HG03571 (cell line): Measurements from ENCODE around the gene SMC4.
"Not testable (repeated sequence)": the region's sequence is repeated elsewhere in the genome, so short reads cannot be mapped to it uniquely, and the experiment has no call there.

Experiments used
- ATAC-seq: cut with Tn5 transposase; IDR thresholded peaks from one replicate; pipeline ENCODE4 v1.9.1; 2021; ENCODE audit not compliant: unreplicated experiment

The SMC4 gene

DNA sequence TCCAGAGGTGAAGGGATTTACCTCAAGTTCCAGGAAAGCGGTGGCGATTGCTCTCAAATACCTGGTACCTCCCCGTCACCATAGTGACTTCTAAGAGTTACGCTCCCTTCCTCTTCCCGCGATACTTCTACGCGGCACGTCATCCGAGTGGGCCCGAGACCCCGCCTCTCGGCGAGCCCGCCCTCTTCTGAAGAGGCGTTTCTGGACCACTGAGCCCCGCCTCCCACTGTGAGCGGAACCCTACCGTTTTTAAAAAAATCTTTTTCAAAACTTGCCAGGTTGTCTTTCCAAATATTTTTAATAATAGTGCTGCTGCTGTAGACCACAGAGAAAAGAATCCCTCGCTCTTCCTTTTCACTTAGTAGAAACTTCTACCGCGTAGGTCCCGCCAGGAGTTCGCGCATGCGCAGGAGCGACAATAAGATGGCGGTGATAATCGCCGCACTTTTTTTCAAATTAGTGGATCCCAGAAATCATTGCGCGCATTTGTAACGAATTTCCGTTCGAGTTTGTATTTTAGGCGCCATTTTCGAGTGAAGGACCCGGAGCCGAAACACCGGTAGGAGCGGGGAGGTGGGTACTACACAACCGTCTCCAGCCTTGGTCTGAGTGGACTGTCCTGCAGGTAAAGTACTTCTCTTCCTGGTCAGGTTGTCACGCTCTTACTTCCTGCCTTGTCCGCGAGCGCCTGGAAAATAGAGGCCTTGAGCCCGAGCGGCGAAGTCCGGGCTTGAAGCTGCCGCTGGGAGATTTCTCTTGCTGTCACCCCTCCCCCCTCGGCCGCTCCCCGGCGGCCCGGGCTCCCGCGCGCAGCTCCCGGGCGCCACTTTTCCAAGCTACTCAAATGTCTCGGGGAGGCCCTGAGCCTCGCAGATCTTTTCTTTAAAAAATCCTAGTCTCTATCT lies at the start of gene SMC4, which contains the start of gene IFT80:
Gene SMC4 (plus strand): TSS at position 526 of the 905 bp plus-strand sequence. CDS start 1,177 bp downstream, outside the sequence.
Gene IFT80 (minus strand): TSS at position 101 of the 905 bp plus-strand sequence. CDS start 14,625 bp downstream, outside the sequence.
- ATAC-seq: peak; percentile 94

DNA sequence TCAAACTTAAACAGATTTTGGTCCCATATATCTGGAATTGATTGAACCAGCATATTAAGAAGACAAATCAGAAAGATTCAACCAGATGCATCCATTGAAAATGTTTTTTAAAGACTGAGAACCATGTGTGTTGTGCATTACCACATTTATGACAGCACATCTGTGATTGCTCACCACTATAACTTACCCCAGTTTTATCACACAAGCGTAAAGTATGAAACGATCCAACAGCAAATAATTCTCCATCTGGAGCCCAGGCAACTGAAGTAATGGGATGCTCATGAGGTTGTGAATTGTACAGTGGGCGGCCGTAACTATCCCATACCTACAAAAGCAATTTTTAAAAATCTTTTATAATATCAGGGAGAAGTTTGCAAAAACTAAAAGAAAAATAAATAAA lies 43.6 kb upstream of the SMC4 start:
- no peak for ATAC-seq

DNA sequence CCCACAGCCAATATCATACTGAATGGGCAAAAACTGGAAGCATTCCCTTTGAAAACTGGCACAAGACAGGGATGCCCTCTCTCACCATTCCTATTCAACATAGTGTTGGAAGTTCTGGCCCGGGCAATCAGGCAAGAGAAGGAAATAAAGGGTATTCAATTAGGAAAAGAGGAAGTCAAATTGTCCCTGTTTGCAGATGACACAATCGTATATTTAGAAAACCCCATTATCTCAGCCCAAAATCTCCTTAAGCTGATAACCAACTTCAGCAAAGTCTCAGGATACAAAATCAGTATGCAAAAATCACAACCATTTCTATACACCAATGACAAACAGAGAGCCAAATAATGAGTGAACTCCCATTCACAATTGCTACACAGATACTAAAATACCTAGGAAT lies 36.6 kb upstream of the SMC4 start:
- not testable (repeated sequence) for ATAC-seq

DNA sequence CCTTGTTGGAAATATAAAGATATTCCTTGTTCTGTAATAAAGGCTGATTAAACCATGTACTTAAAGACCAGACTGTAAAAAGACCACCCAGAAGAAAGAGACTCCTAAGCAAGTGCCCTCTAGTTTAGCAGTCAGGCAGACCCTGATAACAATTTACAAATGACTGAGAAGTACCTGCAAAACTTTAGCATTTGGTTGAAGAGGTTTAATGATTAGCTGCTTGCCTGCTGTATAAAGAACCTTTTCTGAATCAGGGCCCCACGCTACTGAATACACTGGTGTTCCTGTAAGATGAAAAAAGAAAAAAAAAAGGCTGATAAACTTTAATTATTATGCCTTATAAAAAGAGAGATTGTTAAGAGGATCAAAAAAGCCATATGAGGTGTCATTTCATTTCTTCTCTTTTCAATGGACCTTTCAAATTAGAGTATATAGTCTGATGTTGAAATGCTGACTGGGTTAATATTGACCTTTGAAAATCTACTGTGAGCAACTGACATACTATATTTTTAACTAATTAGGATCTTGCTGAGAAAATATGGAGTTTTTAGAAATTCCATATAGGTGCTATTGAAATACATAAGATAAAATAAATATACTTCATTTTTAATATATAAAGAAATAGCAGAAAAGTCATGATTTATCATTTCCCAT lies 33.5 kb upstream of the SMC4 start:
- ATAC-seq: no peak

DNA sequence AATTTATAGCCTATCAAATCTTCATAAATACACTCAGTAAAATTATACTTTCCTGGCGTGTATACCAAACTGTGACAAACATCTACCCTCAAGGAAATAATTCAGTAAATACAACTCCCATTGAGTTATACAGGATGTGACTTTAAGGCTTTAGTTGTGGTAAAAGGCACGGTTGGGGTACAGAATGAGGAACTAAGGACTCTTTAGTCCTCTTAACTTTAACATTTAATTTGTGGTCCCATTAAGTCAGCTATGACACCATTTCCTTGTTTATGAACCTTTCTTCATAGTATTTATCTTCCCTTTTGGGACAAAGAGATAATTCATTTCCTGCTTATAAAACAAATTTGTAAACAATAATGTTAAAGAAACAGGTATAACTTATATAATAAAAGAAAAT lies 30.6 kb upstream of the SMC4 start:
- ATAC-seq: no peak

DNA sequence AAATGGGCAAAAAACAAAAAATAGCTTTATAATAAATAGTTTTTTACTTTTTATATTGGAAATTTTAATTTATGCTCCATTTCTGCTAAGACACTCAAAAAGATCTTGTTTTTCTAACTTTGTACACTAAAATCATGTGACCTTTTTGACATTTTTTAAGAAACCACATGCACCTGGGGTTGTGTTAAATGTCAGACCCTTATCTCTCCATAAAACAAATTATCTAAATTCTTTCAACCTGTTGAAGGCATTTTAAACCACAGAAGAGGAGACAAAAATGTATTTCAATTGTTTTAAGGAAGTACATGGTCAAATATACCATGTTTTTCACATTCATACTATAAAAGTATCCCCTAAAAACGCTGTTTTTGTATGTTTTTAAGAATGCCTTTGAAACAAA lies 29.7 kb upstream of the SMC4 start:
- no peak for ATAC-seq

DNA sequence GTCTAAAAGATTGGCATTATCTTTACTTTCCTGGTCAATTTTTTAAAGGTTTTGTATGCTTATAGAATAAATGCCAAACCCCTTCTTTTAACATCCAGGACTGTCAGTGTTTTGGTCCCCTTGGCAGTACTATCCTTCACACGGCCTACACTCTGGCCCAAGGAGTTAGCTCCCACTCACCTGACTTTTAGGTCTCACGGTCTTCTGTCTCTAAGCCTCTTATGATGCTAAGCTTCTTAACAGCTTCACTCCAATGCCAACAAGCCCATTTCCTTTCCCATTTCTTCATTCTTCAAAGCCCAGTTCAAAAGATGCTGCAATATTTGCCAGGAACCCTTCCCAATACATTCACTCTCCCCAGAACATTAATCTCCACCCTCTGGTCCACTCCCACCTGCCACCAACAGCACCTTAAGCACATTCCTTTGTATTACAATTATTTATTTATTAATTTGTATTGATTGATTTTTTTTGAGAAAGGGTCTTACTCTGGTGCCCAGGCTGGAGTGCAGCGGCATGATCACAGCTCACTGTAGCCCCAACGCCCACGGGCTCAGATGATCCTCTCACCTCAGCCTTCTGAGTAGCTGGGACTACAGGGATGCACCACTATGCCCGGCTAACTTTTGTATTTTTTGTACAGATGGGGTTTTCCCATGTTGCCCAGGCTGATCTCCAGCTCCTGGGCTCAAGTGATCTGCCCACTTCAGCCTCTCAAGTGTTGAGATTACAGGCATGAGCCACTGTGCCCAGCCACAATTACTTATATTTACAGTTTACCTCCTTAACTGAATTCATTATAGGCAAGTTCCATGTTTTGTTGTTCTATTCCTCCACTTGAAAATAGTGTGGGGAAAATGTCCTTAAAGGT lies 28.2 kb upstream of the SMC4 start:
- ATAC-seq: no peak

DNA sequence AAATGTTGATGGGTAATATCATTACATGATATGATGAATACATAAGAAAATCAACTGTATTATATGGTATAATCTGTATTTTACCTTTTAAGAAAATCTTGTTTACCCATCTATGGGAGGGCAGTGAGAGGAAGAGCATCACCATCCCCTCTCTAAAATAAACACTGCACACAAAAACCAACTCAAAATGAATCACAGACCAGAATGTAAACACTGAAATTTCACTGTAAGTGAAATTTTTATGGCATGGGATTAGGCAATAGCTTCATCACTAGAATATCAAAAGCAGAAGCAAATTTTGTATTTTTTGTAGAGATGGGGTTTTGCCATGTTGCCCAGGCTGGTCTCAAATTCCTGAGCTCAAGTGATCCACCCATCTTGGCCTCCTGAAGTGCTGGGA lies 26.7 kb upstream of the SMC4 start:
- no peak for ATAC-seq

DNA sequence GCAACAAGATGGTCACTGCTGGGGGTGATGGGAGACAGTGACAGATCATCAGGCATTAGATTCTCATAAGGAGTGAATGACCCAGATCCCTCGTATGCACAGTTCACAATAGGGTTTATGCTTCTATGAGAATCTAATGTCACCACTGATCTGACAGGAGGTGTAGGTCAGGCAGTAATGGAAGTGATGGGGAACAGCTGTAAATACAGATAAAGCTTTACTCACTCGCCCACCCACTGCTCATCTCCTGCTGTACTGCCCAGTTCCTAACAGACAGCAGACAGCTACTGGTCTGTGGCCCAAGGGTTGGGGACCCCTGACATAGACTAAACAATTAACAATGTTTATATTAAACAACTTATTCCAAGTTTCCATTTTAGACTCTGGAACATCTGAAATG lies 25.8 kb upstream of the SMC4 start:
- no peak for ATAC-seq

DNA sequence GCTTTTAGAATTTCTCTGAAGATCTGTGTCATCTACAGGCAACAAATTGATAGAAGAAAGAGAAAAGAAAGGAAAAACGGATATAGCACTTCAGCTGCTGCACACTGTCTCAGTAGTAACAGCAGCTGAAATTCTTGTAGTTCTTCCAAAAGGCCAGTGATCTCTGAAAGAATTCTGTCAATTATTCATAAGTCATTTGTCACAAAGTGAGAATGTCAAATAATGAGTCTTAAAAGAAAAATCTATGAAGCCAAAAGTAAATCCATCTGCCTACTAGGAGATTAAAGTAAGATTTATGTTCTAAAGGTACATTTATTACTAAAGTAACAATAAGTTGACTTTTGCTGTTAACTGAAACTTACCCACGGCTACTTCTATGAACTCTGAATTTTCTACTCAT lies 25.0 kb upstream of the SMC4 start:
- ATAC-seq: no peak

DNA sequence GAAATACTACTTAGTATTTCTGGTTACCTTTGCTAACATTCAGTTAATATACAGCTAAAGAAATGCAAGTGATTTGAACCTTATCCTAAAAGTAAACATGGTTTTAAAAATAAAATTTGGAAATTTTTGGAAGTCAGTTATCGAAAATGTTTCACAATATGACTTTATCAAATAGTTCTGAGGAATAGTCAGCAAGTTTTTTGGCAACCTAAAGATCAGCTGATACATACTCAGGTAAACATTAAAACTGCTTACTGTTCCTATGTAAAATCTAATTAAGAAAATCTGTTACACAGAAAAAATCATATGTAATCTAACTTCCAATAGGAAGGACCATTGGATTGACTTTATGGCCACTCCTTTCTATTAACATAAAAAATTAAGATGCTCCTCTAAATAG lies 24.5 kb upstream of the SMC4 start:
- ATAC-seq: no peak

DNA sequence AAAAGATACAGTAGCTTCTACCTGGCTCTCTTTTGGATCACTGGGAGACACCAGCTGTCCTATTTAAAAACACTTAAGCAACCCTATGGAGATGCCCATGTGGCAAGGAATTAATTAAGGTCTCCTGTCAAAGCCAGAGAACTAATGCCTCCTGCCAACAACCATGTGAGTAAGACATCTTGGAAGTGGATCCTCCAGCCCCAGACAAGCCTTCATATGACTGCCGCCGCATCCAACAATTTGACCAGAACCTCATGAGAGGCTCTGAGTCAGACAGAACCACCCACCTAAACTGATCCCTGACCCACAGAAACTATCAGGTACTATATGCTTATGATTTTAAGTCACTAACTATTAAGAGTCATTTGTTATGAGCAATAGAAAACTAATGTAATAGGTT lies 22.8 kb upstream of the SMC4 start:
- no peak for ATAC-seq

DNA sequence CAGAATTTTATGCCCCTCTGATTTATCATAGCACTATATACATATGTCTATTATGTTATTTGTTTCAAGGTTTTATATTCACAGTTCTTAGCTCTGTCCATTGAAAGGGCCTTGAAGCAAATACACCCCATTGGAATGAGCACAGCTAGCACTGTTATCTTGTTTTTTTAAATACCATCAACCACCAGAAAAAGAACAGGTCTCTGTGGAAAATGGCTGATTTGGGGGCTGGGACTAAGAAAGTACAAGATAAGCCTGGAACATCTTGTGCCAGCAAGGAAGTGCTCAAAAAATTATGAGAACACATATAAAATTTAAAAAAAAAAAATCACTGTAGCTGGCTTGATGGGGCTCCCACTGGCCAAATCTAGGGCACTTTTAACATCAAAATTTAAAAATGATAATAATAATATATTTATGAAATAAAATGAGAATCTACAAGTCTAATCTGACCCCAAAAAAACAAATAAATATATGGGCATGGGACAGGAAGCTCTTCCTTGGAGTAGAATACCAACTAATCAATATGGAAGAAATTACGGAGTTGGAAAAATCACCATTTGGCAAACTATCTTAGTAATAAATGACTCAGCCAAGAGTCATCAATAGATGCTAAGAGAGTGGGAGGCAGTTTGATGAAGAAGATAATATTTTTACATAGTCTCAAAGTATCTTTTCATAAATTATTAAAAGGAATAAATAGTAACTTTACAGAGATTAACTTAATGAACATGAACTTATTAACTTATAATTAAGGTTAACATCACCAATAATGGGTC lies 20.9 kb upstream of the SMC4 start:
- ATAC-seq: no peak

DNA sequence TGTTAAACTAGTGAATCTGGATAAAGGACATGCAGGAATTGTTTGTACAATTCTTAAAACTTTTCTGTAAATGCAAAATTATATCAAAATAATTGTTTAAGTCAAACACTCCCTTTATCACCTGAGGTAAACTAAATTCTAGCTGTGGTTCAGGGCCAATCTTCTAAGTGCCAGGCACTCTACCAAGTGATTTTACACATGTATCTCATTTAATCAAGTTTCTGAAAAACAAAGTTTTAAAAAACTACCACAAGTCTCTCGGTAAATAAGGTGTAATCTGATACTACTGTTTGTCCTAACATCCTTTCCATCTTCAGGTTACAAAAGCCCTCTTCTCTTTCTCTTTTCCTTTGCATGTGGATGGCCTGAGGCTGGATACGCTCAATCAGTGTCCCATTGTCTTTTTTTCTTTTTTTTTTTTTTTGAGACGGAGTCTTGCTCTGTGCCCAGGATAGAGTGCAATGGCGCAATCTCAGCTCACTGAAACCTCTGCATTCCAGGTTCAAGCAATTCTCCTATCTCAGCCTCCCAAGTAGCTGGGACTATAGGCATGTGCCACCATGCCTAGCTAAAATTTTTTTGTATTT lies 19.7 kb upstream of the SMC4 start:
- ATAC-seq: no peak

DNA sequence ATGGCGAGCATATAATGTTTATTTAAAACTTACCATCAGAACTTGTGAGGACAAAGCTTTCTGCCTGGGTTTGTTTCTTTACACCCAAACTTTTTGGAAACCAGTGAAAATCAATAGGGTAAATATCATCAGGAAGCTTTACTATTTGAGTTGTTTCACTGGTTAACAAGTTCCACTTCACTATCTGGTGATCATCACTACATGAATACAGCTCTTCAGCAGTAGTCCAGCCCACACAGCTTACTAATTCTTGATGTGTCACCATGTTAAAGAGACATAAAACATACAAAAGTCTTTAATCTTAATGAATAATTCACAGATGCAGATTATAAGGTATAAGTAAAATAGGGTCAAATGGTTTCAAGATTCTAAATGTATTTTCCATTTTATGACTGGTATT lies 18.0 kb upstream of the SMC4 start:
- no peak for ATAC-seq

DNA sequence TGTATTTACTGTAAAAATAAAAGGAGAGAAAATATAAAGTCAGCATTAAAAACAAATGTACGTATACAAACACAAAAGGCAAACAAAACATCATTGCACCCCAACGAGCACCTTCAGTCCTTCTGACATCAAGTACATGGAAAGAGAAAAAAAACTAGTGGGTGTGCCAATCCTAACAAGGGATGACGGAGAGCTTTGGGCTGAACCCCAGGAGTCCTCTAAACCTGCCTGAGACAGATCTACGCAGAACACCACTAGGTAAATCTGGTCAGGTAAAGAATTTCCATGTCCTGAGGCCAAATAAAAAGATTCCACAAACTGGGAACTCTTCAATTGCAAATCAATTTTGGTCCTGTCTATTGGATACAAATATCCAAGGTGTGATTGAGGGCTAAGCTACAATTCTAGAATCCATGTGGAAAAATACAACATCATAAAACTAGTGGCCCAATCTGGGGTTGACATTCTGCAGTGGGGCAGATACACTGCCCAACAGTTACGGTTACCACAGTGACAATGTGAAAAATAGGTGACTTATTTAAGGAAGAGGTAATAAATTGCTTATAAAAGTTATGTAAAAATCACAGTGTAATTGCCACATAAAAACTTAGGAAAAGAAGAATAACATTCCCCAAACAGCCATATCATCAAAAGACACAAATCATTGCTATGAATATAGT lies 14.7 kb upstream of the SMC4 start:
- ATAC-seq: no peak

DNA sequence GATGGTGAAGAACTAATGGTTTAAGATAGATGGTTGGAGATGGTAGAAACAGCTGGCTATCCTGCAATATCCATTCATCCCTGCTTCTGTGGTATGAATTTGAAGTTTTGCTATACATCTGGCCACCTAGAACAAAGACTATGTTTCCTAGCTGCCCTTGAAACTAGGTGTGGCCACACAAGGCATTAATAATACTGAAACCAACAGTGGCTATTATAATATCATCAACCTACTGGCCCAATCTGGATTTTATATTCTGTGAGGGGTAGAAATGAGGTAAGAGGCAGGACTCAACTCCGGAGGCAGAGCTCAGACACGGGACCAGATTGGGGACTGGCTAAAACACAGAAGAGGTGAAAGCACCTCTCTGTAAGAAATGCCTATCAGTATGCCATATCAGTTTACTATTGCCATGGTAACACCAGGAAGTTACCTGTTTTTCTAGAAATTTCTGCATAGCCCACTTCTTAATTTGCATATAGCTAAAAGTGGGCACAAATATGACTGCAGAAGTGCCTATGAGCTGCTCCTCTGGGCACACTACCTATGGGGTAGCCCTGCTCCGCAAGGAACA lies 8.8 kb upstream of the SMC4 start:
- ATAC-seq: no peak

DNA sequence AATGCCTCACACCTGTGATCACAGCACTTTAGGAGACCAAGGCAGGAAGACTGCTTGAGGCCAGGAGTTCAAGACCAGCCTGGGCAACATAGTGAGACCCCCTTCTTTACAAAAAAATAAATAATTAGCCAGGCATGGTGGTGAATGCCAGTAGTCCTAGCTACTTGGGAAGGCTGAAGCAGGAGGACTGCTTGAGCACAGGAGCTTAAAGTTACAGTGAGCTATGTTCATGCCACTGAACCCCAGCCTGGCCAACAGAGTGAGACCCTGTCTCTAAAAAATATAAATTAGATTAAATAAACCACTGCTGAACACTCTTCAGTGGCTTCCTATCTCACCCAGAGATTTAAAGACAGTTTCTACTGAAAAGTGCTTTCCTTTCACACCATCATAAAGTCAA lies 6.7 kb upstream of the SMC4 start:
- no peak for ATAC-seq

DNA sequence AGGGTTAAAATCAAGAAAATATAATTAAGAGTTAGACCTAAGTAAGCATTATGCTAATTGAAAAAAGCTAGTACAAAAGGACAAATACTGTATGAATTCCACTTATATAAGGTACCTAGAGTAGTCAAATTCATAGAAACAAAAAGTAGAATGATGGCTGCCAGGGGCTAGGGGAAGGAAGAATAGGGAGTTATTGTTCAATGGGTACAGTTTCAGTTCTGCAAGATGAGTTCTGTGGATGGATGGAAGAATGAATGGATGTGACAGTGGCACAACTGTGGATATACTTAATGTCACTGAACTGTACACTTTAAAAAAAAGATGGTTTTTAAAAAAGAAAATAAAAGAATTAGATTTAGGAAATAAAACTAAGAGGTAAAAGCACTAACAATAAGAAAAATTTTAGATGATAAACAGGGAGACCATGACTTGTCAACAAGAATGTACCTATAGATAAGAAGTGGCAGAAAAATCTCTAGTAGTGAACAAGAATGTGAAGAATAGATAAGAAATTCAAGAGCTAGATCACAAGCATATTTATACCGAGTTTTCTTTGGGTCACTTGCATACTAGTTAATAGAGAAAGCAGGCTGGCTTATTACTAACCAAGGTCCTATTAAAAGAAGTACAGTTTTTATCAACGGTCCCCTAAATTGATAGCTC lies 6.0 kb upstream of the SMC4 start:
- no peak for ATAC-seq
